AML-193 (cell line): ENCODE results near the gene SCN1A.
A peak's percentile ranks its signal among the peaks of the same experiment; 100 is the strongest.
"Not testable (repeated sequence)": the region's sequence is repeated elsewhere in the genome, so short reads cannot be mapped to it uniquely, and the experiment has no call there.

Experiments used
- DNase-seq, 2 experiments: peaks; one replicate each; lab custom pipeline; 2025; lab: John Stamatoyannopoulos, UW

The SCN1A gene

DNA sequence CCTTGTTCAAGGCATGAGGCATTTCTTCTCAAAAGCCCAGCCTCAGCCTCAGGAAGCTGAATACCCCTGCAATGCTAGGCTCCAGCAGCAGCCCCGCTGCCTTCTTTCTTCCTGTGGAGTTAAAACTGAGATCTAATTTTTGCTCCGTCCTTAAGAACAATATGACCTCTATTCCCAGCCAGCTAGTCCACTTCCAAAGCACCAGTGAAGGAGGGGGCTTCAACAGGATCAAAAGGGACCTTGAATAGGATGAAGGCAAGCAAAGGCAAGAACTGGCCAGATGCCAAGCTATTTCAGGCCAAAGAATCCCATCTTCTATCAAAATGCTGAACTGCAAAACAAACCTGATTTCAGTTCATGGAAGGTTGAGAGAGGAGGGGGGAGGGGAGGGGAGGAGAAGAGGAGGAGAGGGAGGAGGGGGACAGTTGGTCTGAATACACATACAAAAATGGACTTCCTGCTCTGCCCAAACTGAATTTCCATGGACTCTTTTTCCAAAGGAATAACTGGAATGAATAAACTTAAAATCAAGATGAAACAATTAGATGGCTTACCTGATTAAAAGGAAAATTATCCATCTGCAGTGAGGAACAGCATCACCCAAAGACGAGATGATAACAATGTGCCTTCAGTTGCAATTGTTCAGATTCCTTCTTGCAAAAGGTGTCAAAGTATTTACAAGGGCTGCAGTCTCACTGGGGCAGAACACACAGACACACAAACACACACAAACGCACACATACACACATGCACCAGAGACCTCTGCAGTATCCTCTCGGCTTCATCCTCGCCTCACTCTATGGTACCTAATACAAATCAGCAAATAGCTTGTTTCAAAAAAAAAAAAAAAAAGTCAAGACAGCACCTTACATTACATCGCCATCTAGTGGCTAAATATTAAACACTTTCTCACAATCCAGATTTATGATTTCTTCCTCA is at the start of gene SCN1A:
SCN1A (minus strand) TSS at position 804 of the 939 bp plus-strand sequence. CDS start 54,399 bp downstream, outside the sequence.
- DNase-seq = peak; percentile 42 to 55

- no peak for DNase-seq
Observed at GRCh38 chr2:166173263-166173662, 45.4 kb upstream of the SCN1A start.

DNA sequence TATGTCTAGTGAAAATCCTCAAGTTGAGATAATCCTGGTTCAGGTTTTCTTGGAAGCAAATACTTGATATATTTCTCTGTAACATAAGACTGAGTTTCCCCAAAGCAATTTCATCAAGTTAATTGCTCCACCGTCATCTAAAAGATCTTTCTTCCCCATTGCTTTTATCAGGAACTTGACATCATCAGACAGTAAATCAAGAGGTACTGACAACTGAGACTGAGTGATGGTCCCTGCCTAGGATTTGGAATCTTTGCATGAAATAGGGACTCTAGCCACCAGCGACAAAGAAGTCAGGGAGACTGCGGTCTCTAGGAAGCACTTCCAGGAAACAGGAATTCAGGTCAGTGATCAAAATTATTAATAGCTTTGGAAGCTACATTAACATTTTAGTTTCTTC is 43.4 kb upstream of the SCN1A start:
- no peak for DNase-seq

DNA sequence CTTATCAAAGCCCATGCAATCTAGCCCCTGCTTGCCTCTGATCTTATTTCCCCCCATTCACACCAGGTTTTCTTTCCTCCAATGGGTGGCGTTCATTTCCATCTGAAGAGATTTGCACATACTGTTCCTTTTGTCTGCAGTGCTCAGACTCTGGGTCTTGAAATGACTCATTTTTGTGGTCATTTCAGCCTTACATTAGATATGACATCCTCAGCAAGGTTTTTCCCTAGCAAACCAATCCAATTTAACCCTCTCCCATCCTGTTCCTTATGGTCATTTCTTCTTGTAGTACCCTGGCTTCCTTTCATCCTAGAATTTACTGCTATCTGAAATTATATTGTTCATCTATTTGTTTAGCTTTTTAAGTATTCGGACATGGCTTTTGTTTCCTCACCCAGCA is 42.5 kb upstream of the SCN1A start:
- no peak for DNase-seq

- no peak for DNase-seq
Observed at GRCh38 chr2:166167449-166167848, 39.6 kb upstream of the SCN1A start.

DNA sequence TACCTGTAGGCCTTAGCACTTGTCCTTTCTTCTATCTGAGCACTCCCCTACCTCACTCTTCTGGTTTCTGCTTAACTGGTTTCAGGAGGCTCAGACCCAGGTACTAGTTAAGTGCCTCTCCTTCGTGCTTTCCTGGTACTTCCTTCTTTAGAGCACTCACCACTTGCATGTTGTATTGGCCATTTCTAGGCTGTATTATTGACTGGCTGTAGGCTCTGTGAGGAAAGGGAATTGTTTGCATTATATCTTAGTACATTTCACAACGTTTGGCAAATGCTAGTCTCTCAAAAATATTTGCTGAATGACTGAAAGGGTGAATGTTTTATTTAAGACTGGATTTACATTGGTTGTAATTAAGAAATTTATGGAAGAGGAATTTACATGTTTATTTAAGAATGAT is 36.0 kb upstream of the SCN1A start:
- no peak for DNase-seq

DNA sequence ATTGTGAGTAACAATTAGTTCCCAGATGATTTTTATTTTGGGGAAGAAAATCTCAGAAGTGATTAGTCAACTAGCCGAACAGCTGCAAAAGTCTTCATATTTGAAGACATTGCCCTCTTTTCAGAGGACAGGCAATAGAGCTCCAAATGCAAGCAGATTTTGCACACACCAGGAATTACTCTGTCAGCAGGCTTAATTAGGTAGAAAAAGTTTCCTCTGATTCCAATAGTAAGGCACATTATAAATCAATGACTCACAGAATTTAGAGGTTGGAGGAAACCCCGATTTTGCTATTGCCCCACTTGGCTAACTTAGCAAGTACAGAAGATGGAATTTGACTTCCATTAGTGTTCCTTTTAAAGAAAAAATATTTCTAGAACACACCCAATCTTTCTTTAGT is 30.7 kb upstream of the SCN1A start:
- no peak for DNase-seq

GRCh38 chr2:166157578-166157977 is 29.8 kb upstream of the SCN1A start:
- DNase-seq = no peak

GRCh38 chr2:166156985-166157490 is 29.2 kb upstream of the SCN1A start:
- no peak for DNase-seq

DNA sequence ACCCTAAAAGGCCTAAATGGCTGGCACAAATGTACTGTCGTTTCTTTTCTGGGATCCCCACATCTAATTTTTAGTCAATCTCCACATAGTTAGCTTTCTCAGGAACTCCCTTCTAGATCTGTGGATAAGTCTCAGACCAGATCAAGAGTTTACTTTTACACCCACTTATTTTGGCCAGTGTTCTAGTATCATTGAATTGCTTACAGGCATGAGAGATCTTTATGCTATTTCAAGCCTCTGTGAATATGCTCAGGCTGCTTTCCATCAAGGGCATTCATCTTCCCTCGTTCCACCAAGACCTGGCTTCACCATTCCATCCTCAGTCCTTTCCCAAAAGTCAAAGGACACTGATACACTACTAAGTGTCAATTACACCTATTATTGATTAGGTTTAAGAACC is 27.8 kb upstream of the SCN1A start:
- no peak for DNase-seq

GRCh38 chr2:166154685-166155338 is 27.0 kb upstream of the SCN1A start:
- no peak for DNase-seq

- no peak for DNase-seq
Observed at GRCh38 chr2:166152064-166152463, 24.2 kb upstream of the SCN1A start.

DNA sequence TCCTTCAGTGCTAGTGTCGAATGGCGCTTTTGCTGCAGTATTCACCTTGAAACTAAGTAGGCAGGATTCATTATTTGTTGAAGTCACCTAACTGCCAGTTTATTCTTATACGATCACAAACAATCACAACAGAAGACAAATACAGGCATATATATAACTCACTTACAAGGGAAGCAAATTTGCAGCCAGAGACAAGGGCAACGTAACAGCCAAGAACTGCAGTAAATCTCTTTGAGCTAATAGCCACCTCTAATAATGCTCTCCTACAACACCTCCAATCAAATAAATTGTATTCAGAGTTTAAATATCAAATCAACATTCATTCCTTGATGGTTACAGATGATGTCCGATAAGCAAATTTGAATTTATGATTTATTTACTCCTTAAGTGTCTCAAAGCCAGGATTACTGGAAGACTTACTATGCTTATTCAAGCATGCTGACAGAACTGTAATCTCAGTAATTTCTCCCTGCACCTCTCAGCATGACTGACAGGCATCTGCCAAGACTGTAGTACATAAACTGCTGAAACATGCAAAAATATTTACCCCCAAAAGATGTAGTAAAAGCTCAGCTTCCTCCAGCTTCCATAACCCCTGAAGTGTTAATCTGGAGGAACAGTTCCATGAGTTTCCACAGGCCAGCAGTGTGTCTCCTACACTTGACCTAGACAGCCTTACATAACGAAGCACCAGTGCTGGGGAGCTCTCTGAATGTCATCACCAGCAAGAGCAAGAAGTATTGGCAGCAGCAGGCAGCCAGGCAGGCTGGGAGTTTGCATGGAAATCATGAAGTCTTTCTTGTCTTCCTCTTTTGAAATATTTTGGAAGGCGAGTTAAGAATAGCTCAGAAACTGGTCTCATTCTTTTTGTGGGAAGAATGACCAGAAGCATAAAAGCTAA is 20.9 kb upstream of the SCN1A start:
- DNase-seq = no peak

- no peak for DNase-seq
Observed at GRCh38 chr2:166147883-166148282, 20.1 kb upstream of the SCN1A start.

GRCh38 chr2:166144071-166144470 is 16.3 kb upstream of the SCN1A start:
- no peak for DNase-seq

DNA sequence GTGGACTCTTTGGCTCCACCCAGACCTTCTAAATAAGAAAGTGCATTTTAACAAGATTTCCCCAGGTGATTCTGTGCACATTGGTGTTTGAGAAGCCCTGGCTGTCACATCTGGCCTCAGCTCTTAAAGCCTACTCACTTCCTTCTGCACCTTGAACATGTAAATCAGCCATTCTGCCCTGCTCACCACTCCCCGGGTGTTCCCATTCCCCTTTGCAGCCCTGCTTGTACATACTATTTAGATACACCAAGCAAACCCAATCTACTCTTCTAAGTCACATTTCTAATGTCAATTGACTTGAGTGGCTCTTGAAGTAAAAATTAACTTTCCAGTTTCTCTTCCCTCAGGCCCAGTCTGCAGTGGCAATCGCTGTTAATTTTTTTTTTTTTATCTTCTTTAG is 13.1 kb upstream of the SCN1A start:
- DNase-seq = no peak

DNA sequence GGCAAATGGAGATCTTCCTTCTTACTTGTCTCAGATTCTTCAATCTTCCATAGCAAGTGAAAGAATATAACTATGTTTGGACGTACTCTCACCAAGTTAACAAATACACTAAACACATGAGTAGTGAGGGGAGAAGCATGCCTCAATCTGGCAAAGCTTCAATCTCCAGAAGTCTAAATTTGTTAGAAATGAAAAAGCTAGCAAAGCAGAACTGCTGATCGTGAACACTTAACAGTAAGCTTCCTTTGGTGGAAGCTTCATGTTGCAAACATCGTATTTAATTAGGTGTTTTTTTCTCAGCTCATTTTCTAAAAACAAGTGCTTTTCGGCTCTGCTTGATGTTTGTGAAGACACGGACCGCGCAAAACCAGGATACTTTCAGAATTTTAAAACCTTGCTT is 12.7 kb upstream of the SCN1A start:
- DNase-seq = no peak

DNA sequence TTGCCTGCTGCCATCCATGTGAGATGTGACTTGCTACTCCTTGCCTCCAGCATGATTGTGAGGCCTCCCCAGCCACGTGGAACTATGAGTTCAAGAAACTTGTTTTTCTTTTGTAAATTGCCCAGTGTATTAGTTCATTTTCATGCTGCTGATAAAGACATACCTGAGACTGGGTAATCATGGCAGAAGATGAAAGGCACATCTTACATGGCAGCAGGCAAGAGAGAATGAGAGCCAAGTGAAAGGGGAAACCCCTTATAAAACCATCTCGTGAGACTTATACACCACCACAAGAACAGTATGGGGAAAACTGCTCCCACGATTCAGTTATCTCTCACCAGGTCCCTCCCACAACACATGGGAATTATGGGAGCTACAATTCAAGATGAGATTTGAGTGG is 11.7 kb upstream of the SCN1A start:
- not testable (repeated sequence) for DNase-seq

DNA sequence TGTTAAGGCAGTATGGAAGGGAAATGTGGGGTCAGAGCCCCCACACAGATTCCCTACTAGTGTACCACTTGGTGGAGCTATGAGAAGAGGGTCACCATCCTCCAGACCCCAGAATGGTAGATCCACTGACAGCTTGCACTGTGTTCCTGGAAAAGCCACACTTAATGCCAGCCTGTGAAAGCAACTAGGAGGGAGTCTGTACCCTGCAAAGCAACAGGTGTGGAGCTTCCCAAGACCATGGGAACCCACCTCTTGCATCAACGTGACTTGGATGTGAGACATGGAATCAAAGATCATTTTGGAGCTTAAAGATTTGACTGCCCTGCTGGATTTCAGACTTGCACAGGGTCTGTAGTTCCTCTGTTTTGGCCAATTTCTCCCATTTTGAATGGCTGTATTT is 10.8 kb upstream of the SCN1A start:
- DNase-seq = no peak

- no peak for DNase-seq
Observed at GRCh38 chr2:166138144-166138543, 10.3 kb upstream of the SCN1A start.

DNA sequence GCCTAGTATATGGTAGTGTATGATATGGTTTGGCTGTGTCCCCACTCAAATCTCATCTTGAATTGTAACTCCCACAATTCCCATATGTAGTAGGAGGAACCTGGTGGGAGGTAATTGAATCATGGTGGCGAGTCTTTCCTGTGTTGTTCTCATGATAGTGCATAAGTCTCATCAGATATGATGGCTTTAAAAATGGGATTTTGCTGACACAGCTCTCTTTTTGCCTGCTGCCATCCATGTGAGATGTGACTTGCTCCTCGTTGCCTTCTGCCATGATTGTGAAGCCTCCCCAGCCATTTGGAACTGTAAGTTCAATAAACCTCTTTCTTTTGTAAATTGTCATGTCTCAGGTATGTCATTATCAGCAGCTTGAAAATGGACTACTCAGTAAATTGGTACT is 9.5 kb upstream of the SCN1A start:
- no peak for DNase-seq

GRCh38 chr2:166135849-166136258 is 8.0 kb upstream of the SCN1A start:
- no peak for DNase-seq
